KG1 (cell line): ENCODE results near the gene GLCCI1.
"Not testable (repeated sequence)": the region's sequence is repeated elsewhere in the genome, so short reads cannot be mapped to it uniquely, and the experiment has no call there.

Experiments
- DNase-seq: peaks from one replicate; lab custom pipeline; 2025; lab: John Stamatoyannopoulos, UW

Gene GLCCI1

GRCh38 chr7:8051373-8051772, 82.8 kb downstream of the GLCCI1 start:
- no peak for DNase-seq

GRCh38 chr7:8051998-8052397, 83.4 kb downstream of the GLCCI1 start:
- no peak for DNase-seq

- no peak for DNase-seq
Measured at GRCh38 chr7:8052824-8053223, 84.2 kb downstream of the GLCCI1 start.

GRCh38 chr7:8056439-8056838, 87.8 kb downstream of the GLCCI1 start:
- no peak for DNase-seq

GRCh38 chr7:8057566-8057965, 89.0 kb downstream of the GLCCI1 start:
- no peak for DNase-seq

GRCh38 chr7:8058322-8058721, 89.7 kb downstream of the GLCCI1 start:
- no peak for DNase-seq

GRCh38 chr7:8058852-8059251, 90.3 kb downstream of the GLCCI1 start:
- no peak for DNase-seq

- no peak for DNase-seq
Measured at GRCh38 chr7:8060241-8060640, 91.6 kb downstream of the GLCCI1 start.

GRCh38 chr7:8063300-8063699, 94.7 kb downstream of the GLCCI1 start:
- DNase-seq, result not testable (repeated sequence)

- no peak for DNase-seq
Measured at GRCh38 chr7:8063706-8064297, 95.2 kb downstream of the GLCCI1 start.

- DNase-seq, result no peak
Measured at GRCh38 chr7:8064828-8065227, 96.2 kb downstream of the GLCCI1 start.

GRCh38 chr7:8065356-8065813, 96.8 kb downstream of the GLCCI1 start:
- no peak for DNase-seq

GRCh38 chr7:8068892-8069686, 100.5 kb downstream of the GLCCI1 start:
- no peak for DNase-seq

- DNase-seq, result no peak
Measured at GRCh38 chr7:8070451-8071180, 102.0 kb downstream of the GLCCI1 start.

GRCh38 chr7:8078418-8078817, 109.8 kb downstream of the GLCCI1 start:
- DNase-seq, result no peak

GRCh38 chr7:8082762-8083161, 114.2 kb downstream of the GLCCI1 start:
- DNase-seq, result no peak

GRCh38 chr7:8084836-8085235, 116.2 kb downstream of the GLCCI1 start:
- no peak for DNase-seq

- DNase-seq, result no peak
Measured at GRCh38 chr7:8085420-8085819, 116.8 kb downstream of the GLCCI1 start.

GRCh38 chr7:8086239-8086638, 117.6 kb downstream of the GLCCI1 start:
- no peak for DNase-seq

GRCh38 chr7:8089036-8089780, 120.6 kb downstream of the GLCCI1 start:
- no peak for DNase-seq

GRCh38 chr7:8092140-8092539, 123.5 kb downstream of the GLCCI1 start:
- no peak for DNase-seq
